ENCODE results near the gene TMEM253. TPM values are rescaled to one million over a fixed set of nuclear protein-coding genes. Genes with fewer than 3 reads are reported as not detected.

Gene TMEM253
- total RNA-seq, 1 donor from 2014 or later: 1.6 TPM

DNA sequence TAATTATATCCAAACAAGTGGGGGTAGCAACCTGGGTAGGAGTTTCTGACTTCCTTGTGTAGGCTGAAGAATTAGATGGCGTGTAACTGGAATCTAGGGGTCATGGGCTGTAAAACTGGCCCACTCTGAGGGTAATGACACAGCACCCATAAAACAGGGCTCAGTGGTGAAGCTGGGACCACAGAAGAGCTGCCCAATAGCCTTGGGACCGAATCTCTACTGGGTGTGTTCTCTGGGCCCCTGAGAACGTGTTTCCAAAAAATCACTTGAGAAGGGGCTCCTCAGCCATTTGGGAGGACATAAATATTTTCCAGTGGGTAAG is 39.6 kb upstream of the TMEM253 start:
- H3K27ac Mint-ChIP-seq (ENCODE audit: unreplicated experiment): no peak overlapping the region
- peaks cover 10% of the 10 kb centered on the region for H3K4me1 Mint-ChIP-seq
- H3K4me3 Mint-ChIP-seq: no peak overlapping the region
- no peaks in the 10 kb centered on the region for H3K9me3 Mint-ChIP-seq
- no peak for TF ChIP-seq CTCF (conservative IDR thresholded peaks at IDR 0.05)
- H3K36me3 Mint-ChIP-seq (ENCODE audit: low read depth): no peaks in the 10 kb centered on the region
- DNase-seq (ENCODE audit: low read depth, low spot score): no peak
- no peaks in the 10 kb centered on the region for H3K27me3 Mint-ChIP-seq (ENCODE audit: low read depth)

DNA sequence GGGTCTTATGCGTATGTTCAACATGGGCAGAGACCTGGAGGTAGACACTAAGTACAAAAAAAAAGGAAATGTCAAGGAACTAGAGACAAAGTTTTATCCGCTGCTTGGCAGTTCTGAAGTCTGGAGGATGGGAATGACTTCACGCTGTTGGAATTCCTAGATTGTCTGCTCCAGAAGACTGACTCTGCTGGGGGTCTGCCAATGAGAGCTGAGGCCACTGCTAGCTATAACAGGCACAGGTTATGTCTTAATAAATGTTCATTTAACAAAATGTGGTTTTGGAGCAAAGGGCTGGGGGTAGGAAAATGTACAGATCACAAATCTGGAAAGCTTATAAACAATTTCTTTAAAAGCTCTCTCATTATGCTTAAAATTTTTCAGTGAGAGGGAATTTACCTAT is 37.4 kb upstream of the TMEM253 start:
- no peak for DNase-seq (ENCODE audit: low read depth, low spot score)
- H3K36me3 Mint-ChIP-seq (ENCODE audit: low read depth): no peaks in the 10 kb centered on the region
- TF ChIP-seq CTCF (conservative IDR thresholded peaks at IDR 0.05): no peak
- peak overlapping the region; percentile 35 for H3K4me3 Mint-ChIP-seq
- H3K4me1 Mint-ChIP-seq: peaks cover 17% of the 10 kb centered on the region
- H3K9me3 Mint-ChIP-seq: no peaks in the 10 kb centered on the region
- no peak overlapping the region for H3K27ac Mint-ChIP-seq (ENCODE audit: unreplicated experiment)
- H3K27me3 Mint-ChIP-seq (ENCODE audit: low read depth): peaks cover under 1% of the 10 kb centered on the region

GRCh38 chr14:21066882-21067502 is 33.9 kb upstream of the TMEM253 start:
- Mint-ChIP-seq H3K27me3 (ENCODE audit: low read depth) (peaks cover 2% of the 10 kb centered on the region), H3K4me3 (peak overlapping the region; percentile 28), H3K9me3 (no peaks in the 10 kb centered on the region), H3K4me1 (peaks cover 44% of the 10 kb centered on the region), H3K36me3 (ENCODE audit: low read depth) (no peaks in the 10 kb centered on the region), H3K27ac (ENCODE audit: unreplicated experiment) (no peak overlapping the region)
- DNase-seq (ENCODE audit: low read depth, low spot score): no peak
- TF ChIP-seq CTCF (conservative IDR thresholded peaks at IDR 0.05): peak; percentile 42

DNA sequence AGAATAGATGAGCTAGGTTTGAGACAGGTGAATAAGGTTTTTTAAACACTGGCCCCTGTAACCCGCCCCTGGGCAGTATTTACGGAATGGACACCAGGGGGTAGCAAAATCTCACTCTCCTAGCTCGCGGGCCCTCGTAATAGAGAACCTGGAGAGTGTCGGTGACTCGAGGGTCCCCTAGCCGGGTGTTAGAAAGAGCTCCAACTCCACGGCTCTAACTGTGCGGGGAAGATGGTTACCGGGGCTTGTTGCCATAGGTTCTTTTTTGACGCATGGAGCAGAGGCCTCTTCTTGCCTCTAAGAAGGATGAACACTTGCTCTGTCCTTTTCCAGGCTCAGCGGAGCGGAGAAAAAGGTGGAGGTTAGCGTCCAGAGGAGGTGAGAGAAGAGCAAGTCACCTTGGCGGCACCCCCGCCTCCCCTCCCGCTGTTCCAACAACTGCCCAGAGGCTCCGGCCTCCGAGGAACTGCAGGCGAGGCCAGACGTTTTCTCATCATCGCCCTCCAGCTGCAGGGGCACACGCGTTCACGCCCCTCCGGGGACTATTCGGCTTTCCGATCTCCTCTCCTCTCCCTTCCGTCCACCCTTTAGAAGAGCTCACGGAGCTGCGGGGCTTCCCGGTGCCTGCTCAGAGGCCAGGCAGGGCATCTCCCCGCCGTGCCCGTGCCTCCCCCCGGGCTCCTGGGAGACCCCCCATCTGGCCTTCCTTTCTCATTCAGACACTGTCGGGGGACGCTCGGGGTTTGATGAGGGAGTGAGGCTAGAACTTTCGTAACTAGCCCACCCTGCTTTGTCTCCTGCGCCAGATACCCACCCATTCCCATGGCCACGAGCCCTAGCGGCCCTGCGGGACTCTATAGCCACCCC is 32.1 kb upstream of the TMEM253 start:
- H3K27me3 Mint-ChIP-seq (ENCODE audit: low read depth): peaks cover 2% of the 10 kb centered on the region
- peak overlapping the region; percentile 95 for H3K4me3 Mint-ChIP-seq
- H3K36me3 Mint-ChIP-seq (ENCODE audit: low read depth): peaks cover 5% of the 10 kb centered on the region
- TF ChIP-seq CTCF (conservative IDR thresholded peaks at IDR 0.05): peak; percentile 69
- no peaks in the 10 kb centered on the region for H3K9me3 Mint-ChIP-seq
- peak overlapping the region; percentile 97 for H3K27ac Mint-ChIP-seq (ENCODE audit: unreplicated experiment)
- peak; percentile 57 for DNase-seq (ENCODE audit: low read depth, low spot score)
- peaks cover 51% of the 10 kb centered on the region for H3K4me1 Mint-ChIP-seq

- TF ChIP-seq CTCF (conservative IDR thresholded peaks at IDR 0.05): no peak
- H3K4me1 Mint-ChIP-seq: peaks cover 48% of the 10 kb centered on the region
- H3K27me3 Mint-ChIP-seq (ENCODE audit: low read depth): peaks cover 2% of the 10 kb centered on the region
- peaks cover 5% of the 10 kb centered on the region for H3K36me3 Mint-ChIP-seq (ENCODE audit: low read depth)
- peak overlapping the region; percentile 95 for H3K4me3 Mint-ChIP-seq
- H3K9me3 Mint-ChIP-seq: no peaks in the 10 kb centered on the region
- DNase-seq (ENCODE audit: low read depth, low spot score): peak; percentile 66
- peak overlapping the region; percentile 97 for H3K27ac Mint-ChIP-seq (ENCODE audit: unreplicated experiment)
Measured at GRCh38 chr14:21069388-21070082, 31.3 kb upstream of the TMEM253 start.
